Retinal pigment epithelial cell (primary cell): ENCODE measurements around the gene RFX7.

ENCODE experiments used
- DNase-seq: peaks from one replicate; pipeline ENCODE4 v3.0.0-alpha.2; 2010; ENCODE audit warnings: low read depth
- H3K4me3 ChIP-seq: 2 replicates; pipeline ENCODE4 v1.5.1; 2011; ENCODE audit warnings: mild to moderate bottlenecking, low read length, control low read depth, moderate library complexity
- TF ChIP-seq, protein P1 (sequence below): conservative IDR thresholded peaks from 2 replicates; pipeline ENCODE4 v1.5.1; 2011; ENCODE audit warnings: low read depth, low read length, control low read depth, inconsistent platforms

RFX7 gene

GRCh38 chr15:56215769-56216168, 27.9 kb downstream of the RFX7 start:
- H3K4me3 ChIP-seq: no peak overlapping the region
- TF ChIP-seq, protein P1, sequence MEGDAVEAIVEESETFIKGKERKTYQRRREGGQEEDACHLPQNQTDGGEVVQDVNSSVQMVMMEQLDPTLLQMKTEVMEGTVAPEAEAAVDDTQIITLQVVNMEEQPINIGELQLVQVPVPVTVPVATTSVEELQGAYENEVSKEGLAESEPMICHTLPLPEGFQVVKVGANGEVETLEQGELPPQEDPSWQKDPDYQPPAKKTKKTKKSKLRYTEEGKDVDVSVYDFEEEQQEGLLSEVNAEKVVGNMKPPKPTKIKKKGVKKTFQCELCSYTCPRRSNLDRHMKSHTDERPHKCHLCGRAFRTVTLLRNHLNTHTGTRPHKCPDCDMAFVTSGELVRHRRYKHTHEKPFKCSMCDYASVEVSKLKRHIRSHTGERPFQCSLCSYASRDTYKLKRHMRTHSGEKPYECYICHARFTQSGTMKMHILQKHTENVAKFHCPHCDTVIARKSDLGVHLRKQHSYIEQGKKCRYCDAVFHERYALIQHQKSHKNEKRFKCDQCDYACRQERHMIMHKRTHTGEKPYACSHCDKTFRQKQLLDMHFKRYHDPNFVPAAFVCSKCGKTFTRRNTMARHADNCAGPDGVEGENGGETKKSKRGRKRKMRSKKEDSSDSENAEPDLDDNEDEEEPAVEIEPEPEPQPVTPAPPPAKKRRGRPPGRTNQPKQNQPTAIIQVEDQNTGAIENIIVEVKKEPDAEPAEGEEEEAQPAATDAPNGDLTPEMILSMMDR: no peak
- DNase-seq: no peak

DNA sequence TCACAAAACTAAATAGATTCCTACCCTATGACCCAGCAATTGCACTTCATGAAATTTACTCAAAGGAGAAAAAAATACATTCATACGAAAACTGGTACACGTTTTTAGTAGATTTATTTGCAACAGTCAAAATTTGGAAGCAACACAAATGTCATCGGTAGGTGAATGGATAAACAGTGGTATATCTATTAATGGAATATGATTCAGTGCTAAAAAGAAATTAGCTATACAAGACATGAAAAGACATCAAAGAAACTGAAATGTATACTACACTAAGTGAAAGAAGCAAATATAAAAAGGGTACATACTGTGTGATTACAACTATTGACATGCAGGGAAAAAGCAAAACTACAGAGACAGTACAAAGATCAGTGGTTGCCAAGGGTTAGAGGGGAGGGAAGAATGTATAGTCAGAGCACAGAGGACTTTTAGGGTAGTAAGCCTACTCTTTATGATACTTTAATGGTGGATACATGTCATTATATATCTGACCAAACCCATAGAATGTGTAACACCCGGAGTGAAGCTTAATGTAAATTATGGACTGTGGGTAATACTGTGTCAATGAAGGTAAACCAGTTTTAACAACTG, 31.6 kb downstream of the RFX7 start:
- DNase-seq: no peak

GRCh38 chr15:56211064-56211463, 32.6 kb downstream of the RFX7 start:
- DNase-seq: no peak
- TF ChIP-seq, protein P1: no peak
- H3K4me3 ChIP-seq: no peak overlapping the region

More for the DNA sequence above, 31.6 kb downstream of the RFX7 start:
- H3K4me3 ChIP-seq: no peak overlapping the region
- TF ChIP-seq, protein P1: no peak

- DNase-seq: no peak
- TF ChIP-seq, protein P1: no peak
Measured at GRCh38 chr15:56208641-56209155, 35.0 kb downstream of the RFX7 start.

GRCh38 chr15:56208185-56208584, 35.5 kb downstream of the RFX7 start:
- H3K4me3 ChIP-seq: no peak overlapping the region
- no peak for DNase-seq
- TF ChIP-seq, protein P1: no peak

More at GRCh38 chr15:56208641-56209155, 35.0 kb downstream of the RFX7 start:
- H3K4me3 ChIP-seq: no peak overlapping the region

DNA sequence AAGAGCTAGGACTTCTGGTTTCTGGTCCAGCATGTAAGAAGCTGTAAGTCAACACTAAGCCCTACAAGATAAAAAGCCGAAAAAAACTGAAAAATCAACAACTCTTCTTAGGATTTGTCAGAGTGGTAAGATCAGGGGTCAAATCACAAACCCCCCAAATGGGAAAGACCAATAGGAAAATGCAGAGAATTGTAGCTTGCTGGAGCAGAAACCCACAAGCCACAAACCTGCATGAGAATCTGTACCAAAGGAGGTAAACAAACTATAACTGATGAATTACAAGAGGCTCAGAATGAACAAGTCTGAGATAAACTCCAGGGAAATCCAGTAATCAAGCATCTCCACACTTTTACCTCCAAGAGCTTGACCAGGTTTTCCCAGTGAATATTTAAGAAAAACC, 36.0 kb downstream of the RFX7 start:
- TF ChIP-seq, protein P1: no peak
- H3K4me3 ChIP-seq: no peak overlapping the region
- no peak for DNase-seq

- no peak for DNase-seq
- no peak overlapping the region for H3K4me3 ChIP-seq
- TF ChIP-seq, protein P1: no peak
Measured at GRCh38 chr15:56207092-56207491, 36.6 kb downstream of the RFX7 start.
